ENCODE results near the gene NDUFC1.

NDUFC1 gene

DNA sequence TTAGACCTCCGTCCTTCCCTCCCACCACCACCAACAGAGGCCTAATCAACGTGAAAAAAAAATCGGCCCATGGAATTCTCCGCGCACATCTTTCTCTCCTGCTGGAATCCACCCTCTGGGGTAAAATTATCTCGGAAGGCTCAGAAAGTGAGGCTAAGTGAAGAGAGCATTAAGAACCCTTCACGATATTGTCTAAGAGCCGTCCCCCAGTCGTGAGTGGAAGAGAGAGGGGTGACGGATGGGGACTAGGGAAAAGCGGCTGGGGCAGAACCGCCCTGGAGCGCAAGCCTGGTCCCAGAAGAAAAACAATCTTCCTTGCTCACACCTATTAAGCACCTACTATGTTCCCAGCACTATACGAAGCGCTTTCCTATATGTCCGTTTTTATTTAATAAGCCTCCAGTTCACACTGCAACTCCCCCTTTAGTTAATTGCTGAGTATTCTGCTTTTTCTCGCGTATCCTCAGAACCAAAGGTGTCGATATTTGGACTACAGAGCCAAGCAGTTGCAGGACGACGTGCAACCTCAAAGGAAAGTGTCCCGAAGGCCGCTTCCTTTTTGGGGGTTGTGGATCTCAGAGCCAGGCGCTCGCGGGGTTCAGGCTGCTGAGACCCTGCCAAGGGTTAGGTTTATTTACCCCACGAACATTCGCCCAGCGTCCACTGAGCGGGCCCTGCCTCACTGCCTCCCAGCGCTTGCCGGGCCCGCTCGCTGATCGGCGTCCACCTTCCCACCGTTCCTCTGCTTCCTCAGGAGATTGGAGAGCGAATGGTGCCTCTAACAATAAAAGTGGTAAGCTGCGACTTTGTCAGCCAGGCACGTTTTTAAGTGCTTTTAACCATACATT is 23.1 kb downstream of the NDUFC1 start:
- H3K36me3 ChIP-seq (replicated peaks) = no peaks in the 10 kb centered on the region

DNA sequence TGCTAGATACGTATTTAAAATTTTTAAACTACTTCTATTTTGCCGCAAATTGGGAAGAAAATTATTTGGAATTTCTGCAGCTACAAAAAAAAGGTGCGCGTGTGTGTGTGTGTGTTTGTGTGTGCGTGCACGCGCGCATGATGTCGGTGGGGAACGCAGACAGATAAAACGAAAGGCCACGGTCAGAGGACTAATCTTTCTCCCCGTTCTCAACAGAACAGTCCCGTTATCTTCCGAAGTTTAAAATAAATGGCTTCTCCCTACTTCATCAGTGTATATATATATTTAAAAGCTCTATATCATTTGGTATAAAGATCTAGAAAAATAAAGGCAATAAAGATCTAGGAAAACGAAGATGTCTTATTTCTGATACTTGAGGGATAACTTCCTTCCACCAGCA is 23.8 kb downstream of the NDUFC1 start:
- Histone ChIP-seq H3K4me3 (ENCODE audit: low read depth, low read length) (no peak overlapping the region), H3K27ac (no peak overlapping the region)
- TF ChIP-seq, protein P1, sequence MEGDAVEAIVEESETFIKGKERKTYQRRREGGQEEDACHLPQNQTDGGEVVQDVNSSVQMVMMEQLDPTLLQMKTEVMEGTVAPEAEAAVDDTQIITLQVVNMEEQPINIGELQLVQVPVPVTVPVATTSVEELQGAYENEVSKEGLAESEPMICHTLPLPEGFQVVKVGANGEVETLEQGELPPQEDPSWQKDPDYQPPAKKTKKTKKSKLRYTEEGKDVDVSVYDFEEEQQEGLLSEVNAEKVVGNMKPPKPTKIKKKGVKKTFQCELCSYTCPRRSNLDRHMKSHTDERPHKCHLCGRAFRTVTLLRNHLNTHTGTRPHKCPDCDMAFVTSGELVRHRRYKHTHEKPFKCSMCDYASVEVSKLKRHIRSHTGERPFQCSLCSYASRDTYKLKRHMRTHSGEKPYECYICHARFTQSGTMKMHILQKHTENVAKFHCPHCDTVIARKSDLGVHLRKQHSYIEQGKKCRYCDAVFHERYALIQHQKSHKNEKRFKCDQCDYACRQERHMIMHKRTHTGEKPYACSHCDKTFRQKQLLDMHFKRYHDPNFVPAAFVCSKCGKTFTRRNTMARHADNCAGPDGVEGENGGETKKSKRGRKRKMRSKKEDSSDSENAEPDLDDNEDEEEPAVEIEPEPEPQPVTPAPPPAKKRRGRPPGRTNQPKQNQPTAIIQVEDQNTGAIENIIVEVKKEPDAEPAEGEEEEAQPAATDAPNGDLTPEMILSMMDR (IDR thresholded peaks at IDR 0.05; ENCODE audit: low read depth, low read length, missing control alignments) = no peak

More for the DNA sequence above, 23.1 kb downstream of the NDUFC1 start:
- DNase-seq = no peak
- Histone ChIP-seq H3K27me3 (replicated peaks) (no peaks in the 10 kb centered on the region), H3K4me3 (ENCODE audit: low read depth, low read length) (peak overlapping the region; percentile 62), H3K27ac (no peak overlapping the region)
- in situ Hi-C loops (cut with HindIII; ENCODE audit: low pct_ligation_motif_present, low sequenced_read_pairs) = no loop called here
- TF ChIP-seq, protein P1 (IDR thresholded peaks at IDR 0.05; ENCODE audit: low read depth, low read length, missing control alignments) = no peak

DNA sequence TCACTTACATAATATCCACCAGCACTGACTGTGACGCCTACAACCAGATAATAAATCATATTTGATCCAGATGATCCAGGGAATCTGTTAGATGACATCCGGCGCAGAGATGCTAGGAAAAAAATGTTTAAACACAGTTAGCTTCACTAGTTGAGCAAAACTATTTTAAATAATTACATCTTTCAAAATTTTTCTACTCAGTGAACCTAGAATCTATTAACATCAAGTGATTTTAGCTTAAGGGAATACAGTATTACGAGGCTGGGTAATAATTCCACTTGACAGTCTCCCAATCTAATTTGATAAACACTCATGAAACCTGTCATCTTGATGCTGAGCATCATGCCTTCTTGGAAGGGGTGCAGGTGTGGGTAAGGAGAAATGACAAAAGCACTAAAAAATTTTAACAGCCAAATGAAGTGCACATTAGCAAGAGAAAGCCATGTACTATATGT is 27.0 kb downstream of the NDUFC1 start:
- Histone ChIP-seq H3K27ac (no peak overlapping the region), H3K4me3 (ENCODE audit: low read depth, low read length) (no peak overlapping the region), H3K27me3 (replicated peaks) (no peaks in the 10 kb centered on the region), H3K36me3 (replicated peaks) (no peaks in the 10 kb centered on the region)
- DNase-seq = no peak
- in situ Hi-C loops (cut with HindIII; ENCODE audit: low pct_ligation_motif_present, low sequenced_read_pairs) = no loop called here
- TF ChIP-seq, protein P1 (IDR thresholded peaks at IDR 0.05; ENCODE audit: low read depth, low read length, missing control alignments) = no peak

More for the DNA sequence above, 23.8 kb downstream of the NDUFC1 start:
- H3K36me3 ChIP-seq (replicated peaks) = no peaks in the 10 kb centered on the region
- H3K27me3 ChIP-seq (replicated peaks) = no peaks in the 10 kb centered on the region
- DNase-seq = no peak
- in situ Hi-C loops (cut with HindIII; ENCODE audit: low pct_ligation_motif_present, low sequenced_read_pairs) = no loop called here

DNA sequence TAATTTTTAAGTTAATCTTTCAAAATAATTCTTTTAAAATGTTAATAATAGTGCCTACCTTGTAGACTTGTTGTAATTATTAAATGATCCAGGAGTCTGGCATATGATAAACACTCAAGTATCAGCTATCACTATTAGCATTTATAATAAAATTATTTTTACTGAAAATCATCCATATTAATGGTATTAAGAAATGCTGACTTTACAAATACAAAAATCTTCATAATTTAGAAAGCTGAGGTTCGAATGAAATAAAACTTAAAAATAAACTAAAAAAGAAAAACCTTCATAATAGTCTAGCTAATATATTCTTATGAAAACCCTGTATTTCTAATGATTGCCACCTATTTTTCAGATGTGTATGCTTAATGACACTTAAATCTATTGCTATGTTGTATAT is 27.5 kb downstream of the NDUFC1 start:
- TF ChIP-seq, protein P1 (IDR thresholded peaks at IDR 0.05; ENCODE audit: low read depth, low read length, missing control alignments) = no peak

DNA sequence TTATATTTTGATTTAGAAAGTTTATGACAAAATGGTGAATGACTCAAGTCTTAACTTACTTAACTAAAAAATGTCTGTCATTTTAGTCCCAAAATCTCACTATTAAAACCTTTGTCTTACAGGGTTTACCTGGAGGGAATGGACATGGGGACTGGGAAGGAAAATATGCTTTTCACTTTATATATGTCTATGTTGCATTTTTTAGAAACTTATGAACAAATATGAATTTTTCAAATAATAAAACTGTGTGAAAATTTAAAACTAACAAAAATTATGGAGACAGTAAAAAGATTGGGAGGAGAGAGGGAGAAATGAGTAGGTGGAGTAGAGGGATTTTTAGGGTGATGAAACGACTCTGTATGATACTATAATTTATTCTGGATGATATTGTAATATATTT is 28.4 kb downstream of the NDUFC1 start:
- in situ Hi-C loops (cut with HindIII; ENCODE audit: low pct_ligation_motif_present, low sequenced_read_pairs) = no loop called here
- Histone ChIP-seq H3K36me3 (replicated peaks) (no peaks in the 10 kb centered on the region), H3K27ac (no peak overlapping the region), H3K27me3 (replicated peaks) (no peaks in the 10 kb centered on the region), H3K4me3 (ENCODE audit: low read depth, low read length) (no peak overlapping the region)
- no peak for DNase-seq
- TF ChIP-seq, protein P1 (IDR thresholded peaks at IDR 0.05; ENCODE audit: low read depth, low read length, missing control alignments) = no peak

More for the DNA sequence above, 27.5 kb downstream of the NDUFC1 start:
- Histone ChIP-seq H3K36me3 (replicated peaks) (no peaks in the 10 kb centered on the region), H3K27ac (no peak overlapping the region), H3K4me3 (ENCODE audit: low read depth, low read length) (no peak overlapping the region), H3K27me3 (replicated peaks) (no peaks in the 10 kb centered on the region)
- in situ Hi-C loops (cut with HindIII; ENCODE audit: low pct_ligation_motif_present, low sequenced_read_pairs) = no loop called here
- no peak for DNase-seq

All from brain microvascular endothelial cell (primary cell).